ENCODE measurements around the gene COL5A1. TPM values are rescaled to one million over a fixed set of nuclear protein-coding genes. Genes with fewer than 3 reads are reported as not detected.
A peak's percentile ranks its signal among the peaks of the same experiment; 100 is the strongest.

The COL5A1 gene
- 100 to 1,000 TPM in 1 of 2 donors, 10 to 100 TPM in 1; 71.1 to 196 TPM for total RNA-seq
- long read RNA-seq, donor 1, partial matches to known transcripts, result 87 of 204 reads
- long read RNA-seq, donor 1, other reads (novel, unspliced or antisense), result 117 of 204 reads
- long read RNA-seq, donor 2, partial matches to known transcripts, result 62 of 75 reads
- long read RNA-seq, donor 2, other reads (novel, unspliced or antisense), result 13 of 75 reads

DNA sequence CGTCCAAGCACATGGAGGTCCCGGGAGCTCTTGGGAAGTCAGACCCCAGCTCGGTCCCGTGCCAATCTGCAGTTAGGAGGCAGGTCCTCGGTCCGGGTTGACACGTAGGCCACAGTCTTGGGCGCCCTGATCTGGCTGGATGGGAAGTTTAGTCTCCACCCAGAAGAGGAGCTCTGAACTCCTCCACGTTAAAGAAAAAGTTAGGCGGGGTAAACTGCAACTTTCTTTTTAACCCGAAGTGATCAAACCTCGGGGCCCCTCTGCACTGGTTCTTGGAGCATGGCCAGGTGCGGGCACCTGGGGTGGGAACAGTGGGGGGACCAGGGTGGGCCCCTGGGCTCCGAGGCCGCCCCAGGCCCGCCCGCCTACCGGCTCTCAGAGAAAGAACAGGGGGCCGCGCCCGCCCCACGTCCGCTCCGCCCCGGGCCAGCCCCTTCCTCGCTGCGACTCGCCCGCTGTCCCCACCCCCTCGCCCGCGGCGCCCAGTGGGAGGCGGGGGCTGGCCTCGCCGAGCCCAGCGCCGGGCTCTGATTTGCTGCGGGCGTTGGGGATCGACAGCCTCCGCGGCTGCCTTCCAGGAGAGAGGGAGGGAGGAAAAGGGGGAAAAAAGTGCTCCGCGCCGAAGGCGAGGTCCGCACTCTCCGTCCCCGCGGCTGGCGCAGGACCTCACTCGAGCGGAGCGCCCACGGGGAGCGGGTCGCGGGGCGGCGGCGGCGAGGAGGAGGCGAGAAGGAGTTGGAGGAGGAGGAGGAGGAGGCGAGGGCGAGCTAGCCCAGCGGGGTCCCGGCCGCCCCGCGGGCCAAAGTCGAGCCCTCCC is at the start of gene COL5A1:
TSS of gene COL5A1 (plus strand) at position 631 of the 817 bp plus-strand sequence. CDS start 385 bp downstream, outside the sequence.
- intact Hi-C loops (cut with DNase I), result loop anchor here in 1 of 2 donors (5.0 to 10.0 kb wide), 2 partner anchors 187 to 781 kb away; no protein-coding TSS in a partner anchor
- peak; percentile 97 for DNase-seq (ENCODE audit: low spot score)

- intact Hi-C loops (cut with DNase I), result no loop called here
- DNase-seq (ENCODE audit: low spot score), result peak; percentile 92
These were observed 49.4 kb upstream of the COL5A1 start for GRCh38 chr9:134592018-134592818.

- intact Hi-C loops (cut with DNase I), result no loop called here
- no peak for DNase-seq (ENCODE audit: low spot score)
These were observed 48.8 kb upstream of the COL5A1 start for GRCh38 chr9:134592819-134593200.

DNA sequence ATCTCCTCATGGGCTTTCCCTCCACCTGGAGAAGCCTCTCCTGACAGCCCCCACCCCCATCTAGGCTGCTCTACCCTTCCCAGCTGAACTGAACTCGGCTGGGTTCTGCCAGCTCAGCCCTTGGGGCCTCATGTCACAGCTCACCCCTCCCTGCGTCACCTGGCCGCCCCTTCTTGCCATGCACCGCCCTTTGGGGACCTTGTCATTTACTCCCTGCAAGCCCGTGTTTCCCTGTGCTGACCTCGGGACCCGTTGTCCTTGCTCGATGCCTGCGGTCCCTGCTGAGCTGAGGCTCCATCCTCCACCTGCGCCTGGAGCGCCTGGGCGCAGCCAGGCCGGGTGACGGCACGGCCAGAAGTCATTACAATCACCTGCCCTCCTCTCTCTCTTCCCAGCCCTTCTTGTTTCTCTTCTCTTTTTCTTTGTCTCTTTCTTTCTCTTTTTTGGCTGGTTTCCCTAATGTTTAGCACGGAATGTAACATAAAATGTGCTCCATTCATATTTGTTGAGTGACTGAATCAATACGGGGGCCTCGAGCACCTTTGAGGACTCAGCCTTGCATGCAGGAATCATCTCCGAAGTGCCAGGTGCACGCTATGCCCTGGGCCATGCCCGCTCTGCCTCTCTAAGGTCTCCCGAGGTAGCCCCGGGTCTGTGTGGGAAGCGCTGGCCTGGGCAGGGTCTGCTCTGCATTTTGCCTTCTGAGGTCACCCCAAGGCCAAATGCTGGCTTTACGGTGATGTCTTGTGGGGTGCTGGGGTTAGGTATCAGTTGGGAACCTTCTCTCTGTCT is 48.1 kb upstream of the COL5A1 start:
- intact Hi-C loops (cut with DNase I), result no loop called here
- no peak for DNase-seq (ENCODE audit: low spot score)

- peak; percentile 62 for DNase-seq (ENCODE audit: low spot score)
- intact Hi-C loops (cut with DNase I), result no loop called here
These were observed 47.3 kb upstream of the COL5A1 start for GRCh38 chr9:134594078-134594941.

GRCh38 chr9:134595014-134595413 is 46.6 kb upstream of the COL5A1 start:
- intact Hi-C loops (cut with DNase I), result no loop called here
- no peak for DNase-seq (ENCODE audit: low spot score)

GRCh38 chr9:134597041-134597913 is 44.3 kb upstream of the COL5A1 start:
- intact Hi-C loops (cut with DNase I), result no loop called here
- DNase-seq (ENCODE audit: low spot score), result peak; percentile 56

DNA sequence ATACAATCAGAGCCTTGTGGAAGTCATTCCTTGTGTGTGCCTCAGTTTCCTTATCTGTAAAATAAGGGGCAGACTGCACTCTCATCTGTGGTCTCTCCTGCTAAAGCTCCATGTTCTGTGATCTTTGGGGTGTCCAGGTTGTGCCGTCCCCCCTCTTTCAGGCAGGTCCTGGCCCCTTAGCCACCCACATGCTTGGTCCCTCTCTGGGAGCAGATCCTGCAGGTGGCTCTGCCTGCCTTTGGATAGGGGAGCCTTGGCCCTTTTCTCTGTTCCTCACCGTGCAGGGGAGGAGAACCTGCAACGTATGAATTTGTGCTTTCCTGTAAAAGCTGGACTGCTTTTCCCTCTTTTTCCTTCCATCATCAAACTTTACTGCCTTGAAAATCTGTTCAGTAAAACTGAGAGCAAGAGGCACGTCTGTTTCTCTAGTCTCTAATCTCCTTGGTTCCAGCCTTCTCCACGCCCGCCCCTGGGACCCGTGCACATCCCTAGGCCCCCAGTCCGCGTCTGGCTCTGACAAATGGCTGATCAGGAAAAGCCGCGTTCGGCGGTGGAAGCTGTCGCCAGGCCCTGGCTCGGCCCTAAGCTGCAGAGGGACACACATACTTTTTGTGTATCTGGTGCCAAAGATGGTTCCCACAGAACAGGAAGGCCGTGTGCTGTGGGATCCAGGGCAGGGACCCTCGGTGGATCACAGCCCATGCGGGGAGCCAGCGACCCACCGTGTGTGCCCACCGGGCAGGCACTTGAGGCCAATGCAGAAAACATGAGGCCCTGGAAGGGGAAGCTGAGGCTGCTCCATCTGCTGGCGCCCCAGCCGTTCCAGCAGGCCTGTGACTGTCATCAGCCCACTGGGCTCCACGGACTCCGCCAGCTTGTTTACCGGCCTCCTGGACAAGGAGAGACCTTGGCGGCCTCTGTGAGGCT is 43.4 kb upstream of the COL5A1 start:
- intact Hi-C loops (cut with DNase I), result no loop called here
- peak; percentile 74 for DNase-seq (ENCODE audit: low spot score)

DNA sequence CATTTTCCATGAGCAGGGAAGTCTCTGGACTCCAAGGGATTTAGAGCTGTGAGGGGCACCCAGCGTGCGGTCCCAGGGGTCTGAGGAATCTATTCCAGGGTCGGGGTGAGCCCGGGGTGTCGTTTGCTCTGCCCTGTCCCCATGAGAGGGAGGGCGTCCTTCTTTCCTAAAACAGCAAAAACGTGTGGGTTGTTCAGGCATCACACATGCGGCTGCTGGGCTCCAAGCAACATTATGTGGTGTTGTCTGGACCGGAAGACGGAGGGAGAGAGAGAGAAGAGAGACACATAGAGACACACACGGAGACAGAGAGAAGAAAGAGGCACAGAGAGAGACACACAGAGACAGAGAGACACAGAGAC is 42.7 kb upstream of the COL5A1 start:
- intact Hi-C loops (cut with DNase I), result no loop called here
- no peak for DNase-seq (ENCODE audit: low spot score)

GRCh38 chr9:134600371-134600770 is 41.2 kb upstream of the COL5A1 start:
- DNase-seq (ENCODE audit: low spot score), result no peak
- intact Hi-C loops (cut with DNase I), result no loop called here

- intact Hi-C loops (cut with DNase I), result no loop called here
- DNase-seq (ENCODE audit: low spot score), result no peak
These were observed 40.6 kb upstream of the COL5A1 start for GRCh38 chr9:134600836-134601638.

DNA sequence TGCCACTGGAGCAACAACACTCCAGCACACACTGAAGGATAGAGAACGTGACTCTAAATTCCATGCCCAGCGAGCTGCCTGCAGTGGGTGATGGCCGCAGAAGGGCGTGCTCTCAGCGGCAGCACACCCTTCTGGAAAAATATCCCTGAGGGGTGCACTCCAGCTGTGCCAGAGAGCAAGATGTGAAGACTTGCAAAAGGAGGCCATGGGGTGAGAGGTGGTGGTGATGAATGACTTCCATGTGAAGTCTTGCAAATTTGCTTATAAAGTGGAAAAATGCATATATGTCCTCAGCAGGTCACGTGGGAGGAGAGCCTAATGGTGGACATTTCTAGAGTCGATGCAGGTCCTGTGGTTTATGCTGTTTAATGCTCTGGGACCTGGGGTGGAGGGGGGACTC is 39.8 kb upstream of the COL5A1 start:
- intact Hi-C loops (cut with DNase I), result no loop called here
- DNase-seq (ENCODE audit: low spot score), result no peak

GRCh38 chr9:134602547-134603362 is 38.8 kb upstream of the COL5A1 start:
- peak; percentile 97 for DNase-seq (ENCODE audit: low spot score)
- intact Hi-C loops (cut with DNase I), result no loop called here

- intact Hi-C loops (cut with DNase I), result no loop called here
- peak; percentile 64 for DNase-seq (ENCODE audit: low spot score)
These were observed 36.8 kb upstream of the COL5A1 start for GRCh38 chr9:134604834-134605233.
